Small intestine (tissue), 7 donors: ENCODE data around the gene AKIRIN2. TPM values are rescaled to one million over a fixed set of nuclear protein-coding genes. Genes with fewer than 3 reads are reported as not detected.
"Not testable (repeated sequence)": the region's sequence is repeated elsewhere in the genome, so short reads cannot be mapped to it uniquely, and the experiment has no call there.

Source experiments
- DNase-seq, 2 donors: peaks; one replicate each; pipeline versions ENCODE4 v3.0.0 to v3.0.0-alpha.2; 2013
- FAIRE-seq: peaks from 2 replicates; lab custom pipeline; 2012; peaks lifted over from hg19 to GRCh38; lab: Jason Lieb, UNC
- H3K27ac ChIP-seq, 3 donors: one replicate each; pipeline ENCODE4 v1.5.1; 2013; ENCODE audit warnings: low read length in 2 of 3, mild to moderate bottlenecking in 2 of 3, control low read depth in 1 of 3, inconsistent platforms in 1 of 3, low read depth in 1 of 3, moderate library complexity in 1 of 3
- H3K27me3 ChIP-seq, 3 donors: one replicate each; pipeline ENCODE4 v1.6.1; 2013; ENCODE audit warnings: low read length in 3 of 3, inconsistent platforms in 1 of 3; ENCODE audit not compliant: control insufficient read depth in 3 of 3, insufficient read depth in 3 of 3
- H3K36me3 ChIP-seq, 3 donors: one replicate each; pipeline ENCODE4 v1.6.1; 2013; ENCODE audit warnings: low read length in 3 of 3, inconsistent platforms in 1 of 3, low read depth in 1 of 3, mild to moderate bottlenecking in 1 of 3, moderate library complexity in 1 of 3; ENCODE audit not compliant: control insufficient read depth in 3 of 3, insufficient read depth in 2 of 3
- H3K4me1 ChIP-seq, 3 donors: one replicate each; pipeline ENCODE4 v1.6.1; 2013; ENCODE audit warnings: low read length in 2 of 3, inconsistent platforms in 1 of 3, low read depth in 1 of 3, mild to moderate bottlenecking in 1 of 3, moderate library complexity in 1 of 3; ENCODE audit not compliant: control insufficient read depth in 3 of 3, insufficient read depth in 2 of 3
- H3K4me3 ChIP-seq, 3 donors: one replicate each; pipeline ENCODE4 v1.5.1; 2013; ENCODE audit warnings: low read length in 3 of 3, control low read depth in 1 of 3, inconsistent platforms in 1 of 3, low read depth in 1 of 3, mild to moderate bottlenecking in 1 of 3, moderate library complexity in 1 of 3
- H3K9me3 ChIP-seq, 2 donors: one replicate each; pipeline ENCODE4 v1.6.1; 2013; ENCODE audit warnings: low read depth in 1 of 2, low read length in 1 of 2; ENCODE audit not compliant: control insufficient read depth in 2 of 2, insufficient read depth in 1 of 2
- WGBS, 3 donors: extraction: QIAGEN DNeasy Blood & Tissue Kit; methylation state at CpG; one replicate each; pipeline ENCODE4 v1.1.7; 2013; 5-methylcytosine and 5-hydroxymethylcytosine counted together
- polyA plus RNA-seq, 4 donors: library from polyadenylated mRNA; stranded (reverse) in 3 of 4; unstranded in 1 of 4; fragments of 200-250 nt in 3 of 4; fragments of 120-200 nt in 1 of 4; gene quantifications; one replicate each; pipeline versions ENCODE4 v1.2.1 to v1.2.3, GENCODE V29; 2013
- donor health status: healthy with polysubstance abuse.
- donor health status: control.
- donor health status: control.
- donor health status: Bipolar disorder and iron deficiency.
- donor health status: healthy.

The AKIRIN2 gene
- polyA plus RNA-seq, 4 donors: 19.9 to 63.8 (median 24.2) TPM

- peaks cover 3 to 10% (median 10%) of the 10 kb centered on the region in 3 donors for H3K4me1 ChIP-seq
- not testable (repeated sequence) for H3K27me3 ChIP-seq, FAIRE-seq, H3K9me3 ChIP-seq, H3K27ac ChIP-seq, H3K4me3 ChIP-seq
- peaks cover 0 to 15% (median 0%) of the 10 kb centered on the region in 3 donors for H3K36me3 ChIP-seq
- 64 to 84% (median 72%) methylated on average over 9 of the region's 9 CpGs for WGBS, 3 donors
- DNase-seq: peak in 1 of 2 donors; percentile 27
Measured at GRCh38 chr6:87687893-87688292, 14.1 kb downstream of the AKIRIN2 start.

DNA sequence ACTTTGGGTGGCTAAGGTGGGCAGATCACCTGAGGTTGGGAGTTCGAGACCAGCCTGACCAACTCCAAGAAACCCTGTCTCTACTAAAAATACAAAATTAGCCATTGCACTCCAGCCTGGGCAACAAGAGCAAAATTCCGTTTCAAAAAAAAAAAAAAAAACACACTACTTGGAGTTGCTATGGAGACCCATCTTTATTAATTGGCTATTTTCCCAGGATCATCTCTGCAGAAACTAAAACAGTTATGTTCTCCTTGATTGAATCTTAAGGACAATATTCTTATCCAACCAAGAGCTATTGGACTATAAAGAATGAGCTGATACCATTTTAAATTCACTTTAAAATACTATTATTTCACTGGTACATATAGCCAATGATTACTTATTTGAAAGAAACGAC lies 14.7 kb downstream of the AKIRIN2 start:
- no peak overlapping the region for H3K4me3 ChIP-seq
- peaks cover 0 to 15% (median 0%) of the 10 kb centered on the region in 3 donors for H3K36me3 ChIP-seq
- H3K4me1 ChIP-seq: peaks cover 3 to 12% (median 10%) of the 10 kb centered on the region in 3 donors
- no peaks in the 10 kb centered on the region for H3K27me3 ChIP-seq
- DNase-seq: no peak
- H3K9me3 ChIP-seq: no peaks in the 10 kb centered on the region
- WGBS, 3 donors: 61 to 80% (median 71%) methylated on average over 3 of the region's 3 CpGs
- FAIRE-seq: no peak
- H3K27ac ChIP-seq: no peak overlapping the region

DNA sequence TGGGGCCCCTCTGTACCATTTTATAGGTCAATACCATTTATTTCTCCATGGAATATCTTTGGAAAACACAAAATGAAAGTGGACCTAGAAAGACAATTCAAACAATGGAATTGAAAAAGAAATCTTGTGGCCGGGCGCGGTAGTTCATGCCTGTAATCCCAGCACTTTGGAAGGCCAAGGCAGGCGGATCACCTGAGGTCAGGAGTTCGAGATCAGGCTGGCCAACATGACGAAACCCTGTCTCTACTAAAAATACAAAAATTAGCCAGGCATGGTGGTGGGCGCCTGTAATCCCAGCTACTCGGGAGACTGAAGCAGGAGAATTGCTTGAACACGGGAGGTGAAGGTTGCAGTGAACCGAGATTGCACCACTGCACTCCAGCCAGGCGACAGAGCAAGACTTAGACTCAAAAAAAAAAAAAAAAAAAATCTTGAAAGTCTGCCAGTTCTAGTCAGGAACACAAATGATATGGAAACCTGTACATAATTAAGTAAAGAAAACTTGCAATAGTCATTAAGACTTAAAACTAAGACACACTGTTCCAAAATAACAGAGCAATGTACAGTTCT lies 15.3 kb downstream of the AKIRIN2 start:
- peaks cover 3 to 14% (median 10%) of the 10 kb centered on the region in 3 donors for H3K4me1 ChIP-seq
- WGBS, 3 donors: 62 to 82% (median 72%) methylated on average over 11 of the region's 11 CpGs
- H3K36me3 ChIP-seq: peaks cover 0 to 15% (median 0%) of the 10 kb centered on the region in 3 donors
- H3K4me3 ChIP-seq, H3K9me3 ChIP-seq, H3K27ac ChIP-seq, H3K27me3 ChIP-seq, FAIRE-seq: not testable (repeated sequence)
- DNase-seq: peak in 1 of 2 donors; percentile 45

DNA sequence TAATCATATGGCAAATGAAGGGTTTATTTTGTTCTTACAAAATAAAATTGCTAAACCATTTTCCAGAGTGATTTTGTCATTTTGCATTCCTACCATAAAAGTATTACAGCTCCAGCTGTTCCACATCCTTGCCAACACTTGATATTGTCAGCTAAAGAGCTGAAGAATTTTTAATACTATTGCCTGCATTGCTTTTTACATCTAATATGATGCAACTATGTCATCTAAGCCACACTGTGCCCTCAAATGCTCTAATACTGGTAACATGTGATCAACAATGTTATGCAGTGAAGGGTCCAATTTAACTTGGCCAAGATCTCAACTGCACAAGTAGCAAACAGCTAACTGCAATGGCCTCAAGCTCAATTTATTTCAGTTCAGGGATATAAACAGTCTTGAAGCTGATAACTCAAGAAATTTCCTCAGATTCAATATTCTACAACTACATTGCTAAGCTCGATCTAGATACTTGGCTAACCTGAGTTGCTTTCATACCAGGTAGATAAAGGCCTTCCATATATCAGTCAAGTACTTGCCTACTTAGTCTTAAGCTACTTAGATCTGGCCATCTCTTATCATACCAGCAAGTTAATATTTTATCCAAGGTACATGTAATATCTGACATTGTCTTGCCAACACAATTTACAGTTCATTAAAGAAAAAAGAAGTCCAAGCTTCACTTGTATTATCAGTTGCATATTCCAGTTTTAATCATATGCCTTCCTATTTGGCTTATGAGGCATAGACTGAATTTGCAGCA lies 17.0 kb downstream of the AKIRIN2 start:
- peaks cover 3 to 14% (median 10%) of the 10 kb centered on the region in 3 donors for H3K4me1 ChIP-seq
- DNase-seq (peak; percentile 60 to 82), FAIRE-seq (peak; percentile 86)
- peak overlapping the region in 2 of 3 donors; percentile 26 to 52 for H3K27ac ChIP-seq
- H3K36me3 ChIP-seq: peaks cover 3 to 23% (median 4%) of the 10 kb centered on the region in 3 donors
- H3K27me3 ChIP-seq: no peaks in the 10 kb centered on the region
- no peaks in the 10 kb centered on the region for H3K9me3 ChIP-seq
- 18 to 65% (median 32%) methylated on average over 1 of the region's 1 CpG for WGBS, 3 donors
- H3K4me3 ChIP-seq: no peak overlapping the region

DNA sequence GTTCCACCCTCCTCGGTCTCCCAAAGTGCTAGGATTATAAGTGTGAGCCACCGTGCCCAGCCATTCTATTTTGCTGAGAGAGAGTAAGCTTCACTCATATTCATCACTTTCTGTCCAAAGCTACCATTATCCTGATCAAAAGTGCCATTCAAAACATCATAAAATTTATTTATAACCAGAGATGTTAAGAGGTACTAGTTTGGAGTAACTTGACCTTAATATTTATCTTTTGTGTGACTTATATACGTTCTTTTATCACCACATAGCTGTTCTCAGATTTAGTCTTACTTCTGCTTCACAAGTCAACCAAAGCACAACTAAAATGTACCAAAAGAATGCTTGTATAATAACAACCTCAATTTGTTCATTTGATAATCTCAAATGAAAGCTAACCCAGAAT lies 18.1 kb downstream of the AKIRIN2 start:
- Histone ChIP-seq H3K27me3 (no peaks in the 10 kb centered on the region), H3K36me3 (peaks cover 3 to 19% (median 4%) of the 10 kb centered on the region in 3 donors), H3K4me1 (peaks cover 3 to 10% (median 10%) of the 10 kb centered on the region in 3 donors), H3K4me3 (no peak overlapping the region), H3K9me3 (no peaks in the 10 kb centered on the region), H3K27ac (no peak overlapping the region)
- 67 to 75% (median 71%) methylated on average over 3 of the region's 3 CpGs for WGBS, 3 donors
- FAIRE-seq: no peak
- DNase-seq: no peak

- H3K4me3 ChIP-seq: no peak overlapping the region
- no peak for DNase-seq
- H3K36me3 ChIP-seq: peaks cover 4 to 18% (median 7%) of the 10 kb centered on the region in 3 donors
- no peaks in the 10 kb centered on the region for H3K9me3 ChIP-seq
- FAIRE-seq: no peak
- H3K4me1 ChIP-seq: peaks cover 3 to 10% (median 10%) of the 10 kb centered on the region in 3 donors
- no peak overlapping the region for H3K27ac ChIP-seq
- no peaks in the 10 kb centered on the region for H3K27me3 ChIP-seq
Measured at GRCh38 chr6:87682310-87682709, 19.7 kb downstream of the AKIRIN2 start.

DNA sequence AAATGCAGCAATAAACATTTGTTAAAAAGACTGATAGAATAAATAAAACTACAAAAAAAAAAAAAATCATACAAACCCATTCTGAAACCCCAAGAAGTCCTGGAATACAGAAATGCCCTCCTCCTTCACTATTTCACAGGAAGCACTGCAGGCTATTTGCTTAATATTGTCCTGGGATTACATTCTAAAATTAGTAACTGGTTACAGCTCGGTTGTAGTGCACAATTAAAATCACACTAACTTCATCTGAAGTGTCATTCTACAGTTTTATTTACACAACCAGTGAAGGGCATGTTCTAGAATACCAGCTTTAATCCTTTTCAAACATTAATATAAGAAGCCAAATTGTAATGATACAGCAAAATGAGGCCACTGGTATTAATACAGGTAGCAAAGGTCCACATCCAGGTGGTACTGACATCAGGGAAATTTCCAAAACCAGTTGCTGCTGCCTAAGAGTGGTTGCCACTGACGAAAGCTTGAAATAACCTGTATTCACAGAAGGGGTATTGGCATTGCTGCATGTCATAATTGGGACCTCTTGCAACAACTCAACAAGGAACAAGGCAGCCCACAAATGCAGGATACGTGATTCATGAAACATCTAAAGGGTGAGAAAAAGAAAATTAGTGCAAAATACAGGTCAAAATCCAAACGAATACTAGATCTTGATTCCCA lies 26.9 kb downstream of the AKIRIN2 start:
- Histone ChIP-seq H3K27me3 (no peaks in the 10 kb centered on the region), H3K4me3 (no peak overlapping the region), H3K36me3 (peaks cover 0 to 31% (median 15%) of the 10 kb centered on the region in 3 donors), H3K4me1 (peaks cover 0 to 17% (median 0%) of the 10 kb centered on the region in 3 donors), H3K9me3 (no peaks in the 10 kb centered on the region), H3K27ac (no peak overlapping the region)
- 72 to 73% (median 72%) methylated on average over 4 of the region's 4 CpGs for WGBS, 3 donors
- no peak for FAIRE-seq
- DNase-seq: no peak

DNA sequence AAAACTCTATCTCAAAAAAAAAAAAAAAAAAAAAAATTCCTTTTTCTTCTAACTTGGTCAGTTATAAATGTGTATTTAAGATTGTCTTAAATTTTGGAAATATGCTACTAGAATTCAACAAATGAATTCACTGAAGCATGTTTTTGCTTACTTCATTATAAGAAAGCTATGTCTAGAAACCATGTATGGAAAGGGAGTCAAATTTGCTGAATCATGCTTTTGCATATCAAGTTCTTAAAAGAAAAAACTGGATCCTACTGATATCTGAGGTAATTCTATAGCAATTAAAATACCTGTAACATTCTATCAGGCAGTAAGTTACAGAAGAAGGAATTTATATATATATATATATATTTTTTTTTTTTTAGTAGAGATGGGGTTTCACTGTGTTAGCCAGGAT lies 27.7 kb downstream of the AKIRIN2 start:
- Histone ChIP-seq H3K27me3 (no peaks in the 10 kb centered on the region), H3K4me3 (no peak overlapping the region), H3K36me3 (peaks cover 1 to 30% (median 15%) of the 10 kb centered on the region in 3 donors), H3K27ac (no peak overlapping the region), H3K9me3 (no peaks in the 10 kb centered on the region), H3K4me1 (peaks cover 0 to 17% (median 0%) of the 10 kb centered on the region in 3 donors)
- no peak for FAIRE-seq
- no peak for DNase-seq
